NCI-H2029 treated with DMSO at 0.1 percent for 48 hours (cell line): ENCODE results near the gene WDFY1.

Source experiments
- DNase-seq: peaks from one replicate; lab custom pipeline; 2025; lab: John Stamatoyannopoulos, UW

The WDFY1 gene

DNA sequence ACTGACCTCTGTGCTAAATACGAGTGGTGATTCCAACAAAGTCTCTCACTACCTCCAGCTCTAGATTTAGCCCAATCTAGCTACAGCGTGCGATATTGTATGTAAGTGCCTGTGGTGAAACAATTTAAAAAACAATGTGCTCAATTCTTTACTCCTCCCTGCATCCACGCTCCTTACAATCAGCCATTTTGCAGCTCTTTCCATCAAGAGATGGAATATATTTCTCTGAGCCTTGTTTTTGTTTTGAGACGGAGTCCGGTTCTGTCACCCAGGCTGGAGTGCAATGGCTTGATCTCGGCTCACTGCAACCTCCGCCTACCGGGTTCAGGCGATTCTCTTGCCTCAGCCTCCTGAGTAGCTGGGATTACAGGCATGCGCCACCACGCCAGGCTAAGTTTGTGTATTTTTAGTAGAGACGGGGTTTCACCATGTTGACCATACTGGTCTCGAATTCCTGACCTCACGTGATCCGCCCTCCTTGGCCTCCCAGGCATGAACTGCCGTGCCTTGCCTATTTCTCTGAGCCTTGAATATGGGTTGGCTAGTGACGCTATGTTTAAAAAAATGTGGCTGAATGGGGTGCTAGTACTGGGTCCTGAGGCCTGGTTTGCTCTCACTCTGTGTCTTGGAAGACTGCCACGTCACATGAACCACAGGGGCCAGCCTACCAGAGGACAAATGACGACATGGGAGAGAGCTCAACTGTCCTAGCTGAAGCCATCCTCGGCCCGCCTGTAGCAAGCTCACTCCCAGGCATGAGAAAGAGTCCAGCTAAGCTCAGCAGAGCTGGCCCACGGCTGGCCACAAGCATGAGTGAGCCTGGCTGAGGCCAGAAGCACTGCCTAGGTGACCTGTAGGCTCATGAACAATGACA is 14.8 kb downstream of the WDFY1 start:
- DNase-seq, result no peak

DNA sequence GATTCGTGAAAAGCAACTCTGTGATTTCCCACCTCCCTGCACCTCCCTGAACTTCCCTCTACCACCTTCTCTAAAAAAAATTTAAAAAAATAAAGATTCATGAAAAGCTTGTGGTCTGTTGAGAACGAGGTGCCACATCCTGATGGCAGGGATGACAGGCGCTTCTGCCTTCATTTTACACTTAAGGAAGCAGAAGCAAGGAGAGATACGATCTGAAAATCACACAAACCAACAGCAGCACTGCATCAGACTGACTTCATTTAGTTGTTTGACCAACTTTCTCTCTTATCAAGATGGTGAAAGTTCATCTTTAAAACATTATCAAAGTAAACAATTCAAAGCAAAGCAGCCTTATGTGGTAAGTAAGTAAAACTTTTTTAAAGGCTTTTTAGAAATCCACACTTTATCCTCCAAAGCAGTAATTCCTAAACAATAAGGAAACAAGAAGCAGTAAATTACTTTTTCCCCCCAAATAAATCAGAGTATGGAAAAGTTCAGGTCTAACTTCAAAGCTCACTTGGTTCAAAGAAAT is 15.5 kb downstream of the WDFY1 start:
- DNase-seq, result no peak

DNA sequence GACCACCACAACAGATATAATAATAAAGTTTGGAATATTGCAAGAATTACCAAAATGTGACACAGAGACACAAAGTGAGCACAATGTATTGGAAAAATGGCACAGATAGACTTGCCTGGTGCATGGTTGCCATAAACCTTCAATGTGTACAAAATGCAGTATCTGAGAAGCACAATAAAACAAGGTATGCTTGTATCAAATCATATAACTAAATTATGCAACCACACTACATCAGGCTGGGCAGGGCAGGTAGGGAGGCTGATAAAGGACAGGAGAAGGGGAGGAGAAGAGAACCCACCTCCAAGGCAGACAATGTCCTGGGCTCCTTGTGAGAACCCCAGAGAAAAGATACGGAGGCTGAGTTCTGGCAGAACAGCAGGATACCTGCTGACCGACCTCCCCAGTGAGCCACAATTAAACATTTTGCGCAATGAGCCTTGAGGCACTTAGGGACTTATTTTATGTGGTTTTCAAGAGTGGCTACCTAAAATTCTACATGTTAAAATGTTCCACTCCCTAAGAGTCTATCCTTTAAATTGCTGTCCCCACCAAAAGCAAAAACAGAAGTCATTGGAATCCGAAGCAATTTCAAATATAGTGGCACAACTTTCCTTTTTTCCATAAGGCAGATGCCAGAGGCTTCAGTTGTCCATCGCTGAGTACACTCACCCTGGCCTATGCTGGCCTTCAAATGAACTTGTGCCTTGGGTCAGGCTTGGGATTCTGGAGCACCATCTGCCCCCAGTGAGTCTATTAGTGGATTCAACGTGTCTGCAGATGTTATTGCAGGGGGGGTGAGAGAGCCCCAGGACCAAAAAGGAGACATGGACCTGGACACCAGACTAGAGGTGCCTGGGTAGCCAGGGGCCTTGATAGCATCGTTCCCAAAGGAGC is 16.8 kb downstream of the WDFY1 start:
- DNase-seq, result no peak

DNA sequence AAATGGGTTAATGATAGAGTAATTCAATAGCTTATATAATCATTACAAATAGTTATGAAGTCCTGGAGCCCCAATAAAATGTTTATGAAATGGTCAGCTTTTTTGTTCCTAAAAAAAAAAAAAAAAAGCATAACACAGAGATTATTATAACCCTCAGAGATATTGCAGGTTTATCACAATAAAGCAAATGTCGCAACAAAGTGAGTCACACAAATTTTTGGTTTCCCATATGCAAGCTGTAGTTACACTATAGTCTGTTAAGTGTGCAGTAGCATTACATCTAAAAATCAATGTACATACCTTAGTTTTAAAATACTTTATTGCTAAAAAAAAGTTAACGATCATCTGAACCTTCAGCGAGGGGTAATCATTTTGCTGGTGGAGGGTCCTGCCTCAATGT is 20.0 kb downstream of the WDFY1 start:
- DNase-seq, result no peak

DNA sequence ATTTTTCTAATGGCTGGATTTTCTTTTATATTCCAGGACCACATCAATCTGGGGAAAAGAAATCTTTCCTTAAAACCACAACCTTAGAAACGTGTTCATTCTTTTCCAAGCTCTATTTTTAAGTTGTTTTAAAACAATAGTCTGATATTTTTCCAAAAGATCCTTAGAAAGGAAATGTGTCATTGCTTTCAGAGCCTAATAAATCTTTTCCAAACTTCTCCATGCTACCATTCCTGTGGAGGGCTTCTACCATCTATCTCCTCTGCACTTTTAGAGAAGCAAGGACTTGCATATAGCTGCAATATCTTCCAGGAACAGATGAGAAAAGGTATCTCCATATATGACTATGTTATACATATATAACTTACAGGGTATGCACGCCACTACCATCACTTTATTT is 21.2 kb downstream of the WDFY1 start:
- DNase-seq, result no peak

DNA sequence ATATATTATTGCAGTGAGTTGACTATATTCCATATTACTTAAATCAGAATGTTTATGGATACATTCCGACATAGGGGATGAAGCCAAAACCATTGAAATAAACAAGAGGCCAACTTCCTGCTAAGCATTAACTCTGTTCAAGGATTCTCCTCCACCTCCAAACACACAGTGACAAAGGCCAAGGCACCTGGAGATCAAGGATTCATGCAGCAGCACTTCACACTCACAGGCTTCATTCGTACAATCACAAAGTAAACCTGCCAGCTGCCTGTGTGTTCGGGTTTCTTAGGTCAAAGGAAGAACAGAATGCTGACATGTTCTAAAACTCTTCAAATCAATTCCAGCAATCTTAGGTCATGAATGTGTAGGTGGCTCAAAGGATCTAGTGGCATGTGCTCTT is 22.8 kb downstream of the WDFY1 start:
- no peak for DNase-seq

DNA sequence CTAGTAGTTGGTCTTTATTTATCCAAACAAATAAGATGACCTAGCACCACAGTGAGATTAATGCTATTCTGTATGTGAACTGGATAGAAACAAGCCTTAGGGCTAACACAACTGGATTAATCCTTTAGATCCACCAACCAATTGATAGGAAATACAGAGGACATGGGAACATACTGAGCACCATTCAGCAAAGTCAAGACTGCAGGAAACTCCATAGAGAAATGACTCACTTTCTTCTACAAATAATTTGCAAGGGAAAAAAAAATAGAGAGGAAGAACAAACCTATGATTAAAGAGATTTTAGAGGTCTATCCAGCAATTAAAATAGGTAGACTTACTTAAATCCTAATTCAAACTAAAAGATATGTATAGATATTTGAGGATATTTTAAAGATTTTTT is 23.9 kb downstream of the WDFY1 start:
- no peak for DNase-seq

DNA sequence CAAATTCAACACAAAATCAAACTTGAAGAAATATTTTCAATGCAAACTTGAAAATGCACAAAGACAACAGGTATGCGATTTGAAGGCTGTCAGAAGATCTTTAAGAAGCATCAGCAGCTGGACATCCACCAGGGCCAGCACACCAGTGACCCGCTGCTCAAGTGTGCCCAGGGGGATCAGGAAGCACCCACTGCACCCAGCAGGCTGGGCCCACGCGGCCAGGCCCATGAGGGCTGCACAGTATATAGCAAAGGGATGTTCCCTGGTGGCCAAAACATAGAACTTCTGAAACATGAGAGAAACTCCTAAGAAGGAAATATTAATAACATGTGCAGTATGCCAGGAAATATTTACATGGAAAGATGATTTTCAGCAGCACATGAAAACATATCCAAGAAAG is 25.0 kb downstream of the WDFY1 start:
- DNase-seq, result no peak

DNA sequence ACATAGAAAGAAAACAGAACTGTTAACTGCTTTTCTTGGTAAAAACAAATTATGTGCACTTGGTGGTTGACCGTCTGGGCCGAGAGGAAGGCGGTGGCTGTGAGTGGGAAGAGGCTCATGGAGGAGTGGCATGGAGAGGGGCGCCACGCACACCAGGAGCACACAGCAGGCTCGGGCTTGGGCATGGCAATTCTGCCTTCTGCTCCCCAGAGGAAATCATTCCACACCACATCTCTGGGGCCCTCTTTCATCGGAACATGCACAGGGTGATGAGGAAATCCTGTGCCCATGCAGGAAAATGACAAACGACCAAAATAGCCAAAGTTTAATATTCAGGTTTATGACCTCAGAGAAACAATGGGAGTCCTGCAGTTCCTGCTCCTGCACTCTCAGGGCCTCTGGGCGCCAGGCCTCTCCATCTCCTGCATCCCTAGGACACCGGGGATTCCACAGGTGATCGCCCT is 26.4 kb downstream of the WDFY1 start:
- no peak for DNase-seq

DNA sequence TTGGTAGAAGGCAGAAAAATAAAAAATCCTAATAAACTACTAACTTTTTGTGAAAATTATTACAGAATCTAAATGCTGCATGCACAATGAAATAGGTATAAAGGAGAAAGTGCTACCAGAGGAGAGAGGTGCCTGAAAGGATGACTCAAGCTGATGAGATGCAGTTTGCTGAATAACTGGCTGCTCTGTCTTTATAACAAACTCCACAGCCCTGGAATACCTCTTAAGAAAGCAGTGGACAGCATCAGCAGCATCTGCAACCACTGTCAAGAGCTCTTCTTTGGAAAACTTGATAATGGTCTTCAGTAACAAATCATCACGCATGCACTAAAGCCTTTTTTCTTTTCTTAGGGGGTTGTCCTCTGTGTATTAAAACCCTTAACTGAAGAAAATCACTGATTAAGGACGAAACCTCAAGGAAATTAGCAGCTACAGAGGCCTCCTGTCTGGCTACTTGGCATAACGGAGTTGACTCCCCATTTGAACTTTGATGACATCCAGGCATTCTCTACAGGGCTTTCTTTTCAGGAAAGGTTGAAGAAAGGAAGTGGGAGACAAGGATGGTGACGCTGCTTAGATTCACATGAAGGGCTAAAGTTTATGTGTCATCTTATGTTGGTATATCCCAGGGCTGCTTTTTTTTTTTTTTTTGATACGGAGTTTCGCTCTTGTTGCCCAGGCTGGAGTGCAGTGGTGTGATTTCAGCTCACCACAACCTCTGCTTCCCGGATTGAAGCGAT is 28.8 kb downstream of the WDFY1 start:
- no peak for DNase-seq

DNA sequence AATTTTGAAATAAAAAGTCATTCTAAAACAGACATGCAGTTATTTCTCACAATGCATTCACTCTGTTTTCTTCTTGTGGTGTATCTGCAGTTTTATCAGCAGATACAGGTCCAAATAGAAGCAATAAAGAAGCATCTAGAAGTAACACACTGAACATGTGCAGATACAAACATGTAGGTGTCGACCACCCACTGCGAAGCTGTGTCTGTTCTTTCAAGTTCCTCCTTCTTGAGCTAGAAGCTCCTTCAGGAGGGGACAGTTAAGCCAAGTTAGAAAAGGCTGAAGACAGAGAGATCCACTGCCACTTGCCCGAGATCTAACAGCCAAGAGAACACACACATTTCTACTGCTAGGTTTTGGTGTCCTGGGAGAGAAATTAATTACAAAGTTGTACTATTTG is 30.1 kb downstream of the WDFY1 start:
- no peak for DNase-seq

DNA sequence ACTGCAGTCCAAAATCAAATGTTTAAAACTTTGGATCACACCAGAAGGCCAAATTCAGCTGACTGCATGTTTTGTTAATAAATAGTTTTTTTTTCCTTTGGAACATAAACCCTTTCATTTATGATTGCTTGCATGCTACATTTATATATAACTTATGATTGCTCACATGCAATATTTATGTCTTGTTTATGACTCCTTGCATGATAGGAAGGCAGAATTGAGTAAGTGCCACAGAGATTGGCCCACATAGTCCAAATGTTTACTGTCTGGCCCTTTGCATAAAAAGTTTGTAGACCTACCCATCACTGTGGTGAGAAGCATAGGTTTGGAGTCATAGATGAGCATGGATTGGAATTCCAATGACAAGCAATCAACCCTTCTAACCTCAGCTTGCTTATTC is 30.8 kb downstream of the WDFY1 start:
- no peak for DNase-seq

DNA sequence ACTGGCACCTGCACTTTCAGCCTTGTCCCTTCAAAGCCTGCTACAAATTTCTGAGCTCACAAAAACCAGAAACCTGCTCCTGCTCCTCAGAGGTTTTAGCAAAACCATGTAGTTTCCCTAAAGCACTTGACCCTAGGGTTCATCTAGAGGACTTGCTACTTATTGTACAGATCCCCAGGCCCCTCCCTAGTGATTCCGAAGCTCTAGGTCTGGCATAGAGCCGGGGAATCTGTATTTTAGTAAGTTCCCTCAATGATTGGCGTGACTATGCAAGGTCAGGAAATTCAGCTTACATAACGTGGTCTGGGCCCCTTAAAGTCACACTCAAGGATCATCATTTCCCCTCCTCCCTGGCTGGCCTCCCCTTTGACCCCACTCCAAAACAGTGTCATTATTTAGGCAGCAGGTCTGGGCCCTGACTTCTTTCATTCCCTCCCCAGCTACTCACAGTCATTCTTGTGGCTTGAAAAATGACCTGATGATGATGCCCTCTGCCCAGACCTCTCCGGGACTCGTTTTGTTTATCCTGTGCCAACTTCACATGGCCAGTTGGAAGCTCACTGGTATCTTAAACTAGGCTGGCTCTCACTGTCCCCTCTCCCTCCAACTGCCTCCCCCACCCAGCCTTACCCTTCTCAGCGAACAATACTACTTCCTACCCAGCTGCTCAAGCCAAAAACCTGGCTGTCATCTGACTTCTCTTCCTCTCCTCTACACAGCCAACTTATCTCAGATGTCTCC is 36.0 kb downstream of the WDFY1 start:
- DNase-seq, result no peak

DNA sequence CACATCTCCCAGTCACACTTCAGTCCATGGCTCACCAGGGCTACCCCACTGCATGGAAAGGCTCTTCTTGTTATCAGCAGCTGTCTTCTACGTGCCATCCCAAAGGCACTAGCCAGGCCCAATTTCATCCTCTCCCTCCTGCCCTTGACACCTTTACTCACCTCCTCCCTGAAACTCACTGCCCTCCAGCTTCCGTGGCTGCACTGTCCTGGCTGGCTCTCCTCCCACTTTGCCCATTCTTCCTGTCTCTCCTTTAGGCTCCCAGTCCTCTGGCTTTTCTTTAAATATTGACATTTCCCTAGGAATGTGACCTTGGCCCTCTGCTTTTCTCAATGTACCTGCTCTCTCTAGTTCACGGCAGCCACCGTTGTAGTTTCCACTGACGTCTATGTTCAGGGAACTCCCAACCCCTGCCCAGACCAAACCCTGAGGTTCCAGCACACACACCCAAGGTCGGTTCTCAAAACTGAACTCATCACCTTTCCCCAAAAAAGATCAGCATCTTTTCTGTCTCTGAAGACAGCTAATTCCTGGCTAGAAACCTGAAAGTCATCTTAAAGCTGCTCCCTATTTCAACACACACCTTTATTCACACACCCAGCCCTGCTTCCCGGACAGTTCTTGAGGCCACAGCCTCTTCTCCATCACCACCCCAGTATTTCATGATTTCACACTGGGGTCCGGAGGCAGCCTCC is 36.7 kb downstream of the WDFY1 start:
- no peak for DNase-seq

DNA sequence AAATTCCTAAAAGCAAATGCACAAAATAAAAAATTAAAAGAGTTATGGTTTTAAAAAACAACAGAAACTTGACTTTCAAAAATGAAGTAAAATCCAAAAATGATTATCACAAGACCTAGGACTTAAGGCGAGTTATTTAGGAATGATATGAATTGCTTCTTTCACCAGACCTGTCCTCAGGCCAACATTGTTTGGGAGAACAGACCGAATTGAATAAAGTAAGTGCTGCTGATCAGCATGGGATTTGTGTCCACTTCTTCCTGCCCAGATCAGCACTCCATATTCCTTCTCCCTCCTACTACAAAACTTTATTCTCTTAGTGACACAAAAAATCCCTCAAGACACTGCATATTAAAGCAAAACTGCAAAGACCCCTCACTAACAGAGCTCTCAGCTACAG is 39.1 kb downstream of the WDFY1 start:
- DNase-seq, result no peak

DNA sequence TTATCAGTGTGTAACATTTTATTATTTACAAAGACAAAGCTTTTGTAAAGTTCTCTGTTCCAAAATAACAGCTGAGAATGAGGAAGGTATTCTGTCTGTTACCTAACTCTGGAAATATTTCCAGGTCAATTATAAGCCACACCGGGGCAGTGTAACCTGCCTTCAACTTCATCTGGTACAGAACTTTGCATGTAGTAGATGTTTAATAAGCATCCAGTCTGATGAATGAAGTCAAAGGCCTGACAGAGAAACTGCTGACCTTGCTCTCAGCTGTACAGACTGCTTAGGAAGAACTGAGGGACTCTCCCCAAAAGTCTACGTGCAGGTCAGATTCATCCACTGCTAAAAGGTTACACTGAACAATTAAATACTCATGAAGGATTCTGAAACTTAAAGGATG is 43.3 kb downstream of the WDFY1 start:
- DNase-seq, result no peak

DNA sequence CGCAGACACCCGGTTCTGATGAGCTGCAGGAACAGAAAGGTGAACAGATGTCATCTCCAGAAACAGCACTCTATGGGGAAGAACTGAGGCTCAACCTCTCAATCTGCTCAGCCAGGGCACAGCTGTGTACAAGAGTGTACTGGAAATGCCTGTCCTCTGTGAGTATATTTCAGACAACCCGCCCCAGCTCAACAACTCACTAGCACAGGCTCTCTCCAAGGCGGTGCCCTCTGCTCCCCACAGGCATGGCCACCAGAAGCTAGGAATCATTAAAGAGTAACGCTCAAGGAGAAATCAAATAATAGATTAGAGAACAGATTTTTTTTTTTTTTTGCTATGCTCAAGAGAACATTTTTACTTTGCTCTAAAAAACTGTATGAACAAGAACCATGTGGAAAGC is 43.8 kb downstream of the WDFY1 start:
- no peak for DNase-seq

DNA sequence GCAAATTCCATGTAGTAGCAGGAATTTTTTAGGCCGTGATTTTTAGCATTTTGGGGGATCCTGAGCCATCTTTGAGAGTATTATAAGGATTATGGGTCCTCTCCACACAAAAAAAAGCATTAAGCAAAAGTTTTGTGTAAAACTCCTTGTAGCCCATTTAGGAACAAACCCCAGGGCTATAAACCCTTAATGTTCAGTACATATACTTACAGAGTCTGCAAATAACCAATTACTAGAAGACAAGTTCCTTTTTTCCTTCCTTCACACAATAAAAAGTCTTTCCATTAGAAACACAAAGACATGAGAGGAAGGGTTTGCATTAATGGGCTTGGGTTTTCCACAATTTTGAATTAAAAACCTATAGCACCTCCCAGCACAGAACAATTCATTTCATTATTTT is 44.6 kb downstream of the WDFY1 start:
- DNase-seq, result no peak

DNA sequence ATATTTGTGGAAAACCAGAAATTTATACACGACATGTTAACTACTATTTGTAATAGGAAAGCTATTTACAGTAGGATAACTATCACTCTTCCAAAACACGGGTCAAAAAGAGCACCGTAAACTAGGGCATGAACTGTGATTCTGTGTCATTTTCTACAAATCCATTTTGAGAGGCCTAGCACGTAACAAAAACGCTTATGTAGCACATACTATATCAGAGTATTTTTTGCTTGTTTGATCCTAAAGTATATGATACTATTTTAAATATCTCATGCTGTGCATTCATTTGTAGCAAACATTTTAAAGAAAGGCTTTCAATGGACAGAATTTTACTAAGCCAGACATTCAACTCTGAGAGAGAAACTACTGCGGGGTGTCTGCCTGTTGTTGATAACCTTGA is 45.1 kb downstream of the WDFY1 start:
- no peak for DNase-seq

DNA sequence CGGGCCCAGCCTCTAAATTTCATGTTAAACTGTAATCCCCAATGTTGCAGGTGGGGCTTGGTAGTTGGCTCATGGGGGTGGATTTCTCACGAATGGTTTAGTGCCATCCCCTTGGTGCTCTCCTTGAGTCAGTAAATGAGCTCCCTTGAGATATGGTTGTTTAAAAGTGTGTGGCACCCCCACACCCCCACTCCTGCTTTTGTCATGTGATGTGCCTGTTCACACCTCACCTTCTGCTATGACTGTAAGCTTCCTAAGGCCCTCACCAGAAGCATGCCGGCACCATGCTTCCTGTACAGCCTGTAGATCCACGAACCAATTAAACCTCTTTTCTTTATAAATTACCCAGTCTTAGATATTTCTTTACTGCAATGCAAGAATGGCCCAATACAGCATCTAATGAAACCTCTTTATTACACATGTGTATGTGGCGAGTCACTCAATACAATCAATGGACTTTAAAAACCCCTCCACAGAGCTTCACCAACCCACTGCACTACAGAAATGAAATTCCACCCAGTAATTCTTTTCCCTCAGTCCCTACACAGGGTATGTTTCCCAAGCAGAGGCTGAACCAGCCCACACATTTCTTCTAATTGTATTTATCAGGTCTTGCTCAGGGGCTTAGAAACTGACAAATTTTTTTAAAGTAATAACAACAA is 47.3 kb downstream of the WDFY1 start:
- DNase-seq, result no peak
